ENCODE data around the gene SV2C. TPM values are rescaled to one million over a fixed set of nuclear protein-coding genes. Genes with fewer than 3 reads are reported as not detected.

SV2C gene
- total RNA-seq, 1 donor from 2014 or later = 0.32 TPM

DNA sequence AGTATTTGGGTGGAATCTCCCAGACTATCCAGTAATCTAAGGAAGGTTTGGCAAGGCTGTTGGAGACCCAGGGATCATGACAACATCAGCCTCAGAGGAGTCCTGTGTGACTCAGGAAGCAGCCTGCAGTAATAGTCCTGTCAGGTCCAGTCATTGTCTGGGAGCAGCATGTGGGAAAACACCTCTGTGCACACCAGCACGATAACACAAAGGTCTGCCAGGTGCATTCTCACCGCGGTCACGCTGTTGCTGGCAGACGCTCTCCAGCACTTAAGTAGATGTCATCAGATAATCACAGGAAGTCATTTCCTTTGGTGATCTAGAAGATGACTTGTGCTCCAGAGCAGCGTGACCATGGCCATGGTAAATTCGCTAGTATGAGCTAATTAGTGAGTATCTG, 220.7 kb downstream of the SV2C start:
- Histone ChIP-seq H3K4me1 (peaks cover 14% of the 10 kb centered on the region), H3K36me3 (no peaks in the 10 kb centered on the region), H3K9me3 (no peaks in the 10 kb centered on the region), H3K27me3 (ENCODE audit: low read depth) (no peaks in the 10 kb centered on the region), H3K27ac (no peak overlapping the region), H3K4me3 (no peak overlapping the region)
- TF ChIP-seq, protein P1, sequence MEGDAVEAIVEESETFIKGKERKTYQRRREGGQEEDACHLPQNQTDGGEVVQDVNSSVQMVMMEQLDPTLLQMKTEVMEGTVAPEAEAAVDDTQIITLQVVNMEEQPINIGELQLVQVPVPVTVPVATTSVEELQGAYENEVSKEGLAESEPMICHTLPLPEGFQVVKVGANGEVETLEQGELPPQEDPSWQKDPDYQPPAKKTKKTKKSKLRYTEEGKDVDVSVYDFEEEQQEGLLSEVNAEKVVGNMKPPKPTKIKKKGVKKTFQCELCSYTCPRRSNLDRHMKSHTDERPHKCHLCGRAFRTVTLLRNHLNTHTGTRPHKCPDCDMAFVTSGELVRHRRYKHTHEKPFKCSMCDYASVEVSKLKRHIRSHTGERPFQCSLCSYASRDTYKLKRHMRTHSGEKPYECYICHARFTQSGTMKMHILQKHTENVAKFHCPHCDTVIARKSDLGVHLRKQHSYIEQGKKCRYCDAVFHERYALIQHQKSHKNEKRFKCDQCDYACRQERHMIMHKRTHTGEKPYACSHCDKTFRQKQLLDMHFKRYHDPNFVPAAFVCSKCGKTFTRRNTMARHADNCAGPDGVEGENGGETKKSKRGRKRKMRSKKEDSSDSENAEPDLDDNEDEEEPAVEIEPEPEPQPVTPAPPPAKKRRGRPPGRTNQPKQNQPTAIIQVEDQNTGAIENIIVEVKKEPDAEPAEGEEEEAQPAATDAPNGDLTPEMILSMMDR (IDR thresholded peaks at IDR 0.05) = no peak
- no peak for DNase-seq
- intact Hi-C loops (cut with DNase I) = no loop called here
- ATAC-seq = no peak

DNA sequence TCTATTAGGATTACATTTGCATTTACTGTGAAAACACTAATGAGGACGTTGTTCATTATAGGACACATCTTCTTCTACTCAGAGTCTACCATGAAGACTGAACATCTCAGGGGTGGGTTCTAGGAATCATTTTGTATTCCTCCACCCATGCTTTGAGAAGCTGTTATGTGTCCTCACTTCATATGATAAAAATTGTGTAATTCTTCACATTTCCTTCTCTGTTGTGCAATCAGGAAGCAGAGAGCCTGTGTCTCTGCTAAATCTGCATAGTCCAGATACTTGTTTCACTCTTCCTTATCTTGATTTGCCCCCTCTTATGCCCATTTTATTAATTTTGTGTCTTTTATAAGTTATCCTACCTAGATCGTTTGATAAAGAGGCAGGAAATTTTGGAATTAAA, 222.1 kb downstream of the SV2C start:
- Histone ChIP-seq H3K27ac (peak overlapping the region; percentile 24), H3K4me3 (no peak overlapping the region), H3K4me1 (peaks cover 14% of the 10 kb centered on the region), H3K9me3 (no peaks in the 10 kb centered on the region), H3K36me3 (no peaks in the 10 kb centered on the region), H3K27me3 (ENCODE audit: low read depth) (no peaks in the 10 kb centered on the region)
- ATAC-seq (peak in 1 of 2 donors; percentile 58), DNase-seq (no peak)
- intact Hi-C loops (cut with DNase I) = no loop called here
- TF ChIP-seq, protein P1 (IDR thresholded peaks at IDR 0.05) = no peak

DNA sequence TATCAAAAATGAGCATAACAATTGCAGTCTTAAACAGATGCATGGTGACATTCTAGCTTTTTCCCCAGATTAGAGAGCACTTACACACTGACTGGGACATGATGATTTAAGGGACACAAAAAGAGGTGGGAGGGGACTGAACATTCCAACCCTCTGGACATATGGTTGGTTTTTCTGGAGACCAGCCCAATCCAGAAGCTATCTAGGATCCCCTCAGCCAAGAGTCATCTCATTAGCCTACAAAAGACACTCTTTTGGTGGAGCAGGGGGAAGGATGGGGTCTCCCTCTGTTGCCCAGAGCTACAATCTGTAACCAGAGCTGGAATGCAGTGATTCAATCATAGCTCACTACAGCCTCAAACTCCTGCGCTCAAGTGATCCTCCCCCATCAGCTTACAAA, 222.6 kb downstream of the SV2C start:
- DNase-seq = no peak
- peak overlapping the region; percentile 24 for H3K27ac ChIP-seq
- TF ChIP-seq, protein P1 (IDR thresholded peaks at IDR 0.05) = no peak
- H3K4me3 ChIP-seq = no peak overlapping the region
- H3K27me3 ChIP-seq (ENCODE audit: low read depth) = no peaks in the 10 kb centered on the region
- peaks cover 14% of the 10 kb centered on the region for H3K4me1 ChIP-seq
- no peaks in the 10 kb centered on the region for H3K9me3 ChIP-seq
- no peak for ATAC-seq
- intact Hi-C loops (cut with DNase I) = no loop called here
- H3K36me3 ChIP-seq = no peaks in the 10 kb centered on the region

DNA sequence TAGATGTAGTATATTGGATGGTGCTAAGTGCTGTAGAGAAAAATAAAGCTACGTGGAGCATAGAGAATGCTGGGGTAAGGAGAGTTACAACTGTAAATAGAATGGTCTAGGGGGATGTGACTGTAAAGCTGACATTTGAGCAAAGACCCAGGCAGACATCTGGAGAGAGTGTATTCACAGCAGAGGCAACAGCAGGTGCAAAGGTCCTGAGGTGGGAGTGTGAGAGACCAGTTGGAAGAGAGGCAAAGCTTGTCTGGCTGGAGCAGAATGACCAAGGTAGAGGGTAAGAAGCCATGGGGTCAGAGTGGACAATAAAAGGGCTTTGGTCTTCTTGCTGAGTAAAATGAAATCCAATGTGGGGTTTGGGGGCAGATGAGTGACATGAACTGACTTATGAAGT, 227.0 kb downstream of the SV2C start:
- Histone ChIP-seq H3K4me3 (no peak overlapping the region), H3K4me1 (peaks cover 7% of the 10 kb centered on the region), H3K9me3 (no peaks in the 10 kb centered on the region), H3K27me3 (ENCODE audit: low read depth) (no peaks in the 10 kb centered on the region), H3K36me3 (no peaks in the 10 kb centered on the region), H3K27ac (no peak overlapping the region)
- ATAC-seq = no peak
- TF ChIP-seq, protein P1 (IDR thresholded peaks at IDR 0.05) = no peak
- intact Hi-C loops (cut with DNase I) = no loop called here
- DNase-seq = no peak

DNA sequence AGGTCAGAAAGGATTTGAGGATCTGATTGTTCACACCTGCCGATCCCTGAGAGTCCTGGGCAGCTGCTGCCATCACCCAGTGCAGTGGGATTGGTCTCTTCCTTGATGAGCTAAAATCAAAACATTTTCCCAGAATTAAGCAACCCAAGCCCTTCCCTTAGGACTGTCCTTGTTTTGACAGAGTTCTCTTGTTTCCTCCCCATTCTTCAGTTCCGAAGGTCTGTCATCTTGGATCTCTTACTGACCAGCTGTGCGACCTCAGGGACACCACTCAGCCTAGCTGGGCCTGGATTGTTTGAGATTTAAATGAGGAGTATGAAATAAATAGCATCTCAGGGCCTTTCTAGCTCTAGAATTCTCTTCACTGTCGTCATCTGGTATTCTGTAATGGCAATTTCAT, 229.6 kb downstream of the SV2C start:
- H3K4me3 ChIP-seq = no peak overlapping the region
- TF ChIP-seq, protein P1 (IDR thresholded peaks at IDR 0.05) = no peak
- H3K4me1 ChIP-seq = no peaks in the 10 kb centered on the region
- intact Hi-C loops (cut with DNase I) = no loop called here
- no peaks in the 10 kb centered on the region for H3K9me3 ChIP-seq
- DNase-seq (no peak), ATAC-seq (no peak)
- no peaks in the 10 kb centered on the region for H3K36me3 ChIP-seq
- H3K27me3 ChIP-seq (ENCODE audit: low read depth) = no peaks in the 10 kb centered on the region
- no peak overlapping the region for H3K27ac ChIP-seq

DNA sequence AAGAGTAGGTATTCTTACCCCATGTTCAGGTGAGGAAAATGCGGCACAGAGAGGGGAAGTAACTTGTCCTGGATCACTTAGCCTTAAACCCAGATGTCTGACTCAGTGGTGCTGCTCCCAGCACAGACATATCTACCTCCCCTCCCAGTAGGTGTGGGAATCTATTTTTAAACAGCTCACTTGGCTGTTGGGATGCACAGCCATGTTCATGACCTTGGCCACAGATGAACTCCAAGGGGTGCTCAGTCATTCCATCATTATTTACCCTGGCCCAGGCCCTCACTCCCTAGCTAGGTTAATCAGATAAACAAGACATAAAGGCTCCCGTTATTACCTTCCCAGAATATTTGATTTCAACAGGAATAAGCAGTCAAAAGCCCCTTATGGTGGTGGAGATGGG, 231.5 kb downstream of the SV2C start:
- Histone ChIP-seq H3K4me3 (no peak overlapping the region), H3K9me3 (no peaks in the 10 kb centered on the region), H3K27ac (no peak overlapping the region), H3K27me3 (ENCODE audit: low read depth) (no peaks in the 10 kb centered on the region), H3K36me3 (no peaks in the 10 kb centered on the region), H3K4me1 (no peaks in the 10 kb centered on the region)
- TF ChIP-seq, protein P1 (IDR thresholded peaks at IDR 0.05) = no peak
- ATAC-seq (no peak), DNase-seq (no peak)
- intact Hi-C loops (cut with DNase I) = no loop called here
